Fibroblast of lung (primary cell): ENCODE data around the gene LRRC42. TPM values are rescaled to one million over a fixed set of nuclear protein-coding genes. Genes with fewer than 3 reads are reported as not detected.

Experiments used
- DNase-seq, 2 donors: peaks; one replicate each; pipeline versions ENCODE4 v3.0.0 to v3.0.0-alpha.2; 2010; ENCODE audit warnings: low read depth in 2 of 2
- H2AFZ ChIP-seq: 2 replicates; pipeline ENCODE4 v1.5.1; 2012; ENCODE audit warnings: low read length, control low read depth, inconsistent platforms
- H3K27ac ChIP-seq: 2 replicates; pipeline ENCODE4 v1.5.1; 2011; ENCODE audit warnings: low read length, control low read depth; ENCODE audit not compliant: insufficient read depth
- H3K27me3 ChIP-seq: 2 replicates; pipeline ENCODE4 v1.5.1; 2011; ENCODE audit warnings: mild to moderate bottlenecking, low read length; ENCODE audit not compliant: control insufficient read depth, insufficient read depth
- H3K36me3 ChIP-seq: 2 replicates; pipeline ENCODE4 v1.5.1; 2011; ENCODE audit warnings: low read length; ENCODE audit not compliant: control insufficient read depth, insufficient read depth
- H3K4me1 ChIP-seq: 2 replicates; pipeline ENCODE4 v1.5.1; 2011; ENCODE audit warnings: low read length; ENCODE audit not compliant: control insufficient read depth, insufficient read depth; ENCODE audit errors: extremely low read depth
- H3K4me2 ChIP-seq: 2 replicates; pipeline ENCODE4 v1.5.1; 2011; ENCODE audit warnings: low read length, control low read depth; ENCODE audit not compliant: insufficient read depth; ENCODE audit errors: extremely low read depth
- H3K4me3 ChIP-seq, 4 experiments: fragments of 200-600 bp in 1 of 4; sonication (generic) in 1 of 4; replicated peaks in 1 of 4; 2 replicates each; pipeline ENCODE4 v1.5.1; 2011 to 2016; ENCODE audit warnings: low read length in 4 of 4, low read depth in 3 of 4, mild to moderate bottlenecking in 3 of 4, control low read depth in 2 of 4, inconsistent platforms in 1 of 4, mixed read lengths in 1 of 4; ENCODE audit not compliant: insufficient read depth in 1 of 4; ENCODE audit errors: control extremely low read depth in 1 of 4
- H3K79me2 ChIP-seq: 2 replicates; pipeline ENCODE4 v1.5.1; 2012; ENCODE audit warnings: mild to moderate bottlenecking, low read length, inconsistent platforms; ENCODE audit not compliant: control insufficient read depth, insufficient read depth
- H3K9ac ChIP-seq: 2 replicates; pipeline ENCODE4 v1.5.1; 2011; ENCODE audit warnings: mild to moderate bottlenecking, low read length, control low read depth; ENCODE audit not compliant: insufficient read depth
- H3K9me3 ChIP-seq: 2 replicates; pipeline ENCODE4 v1.5.1; 2012; ENCODE audit warnings: low read depth, low read length; ENCODE audit not compliant: control insufficient read depth, insufficient read depth
- H4K20me1 ChIP-seq: 2 replicates; pipeline ENCODE4 v1.5.1; 2011; ENCODE audit warnings: low read length; ENCODE audit not compliant: control insufficient read depth, insufficient read depth; ENCODE audit errors: extremely low read depth
- EZH2 ChIP-seq: IDR thresholded peaks from 2 replicates; pipeline ENCODE4 v1.5.1; 2012; ENCODE audit warnings: low read length, control low read depth, mild to moderate bottlenecking; ENCODE audit errors: missing control alignments
- polyA plus RNA-seq, 2 donors: library from polyadenylated mRNA; depleted of rRNA in 1 of 2; stranded (reverse) in 1 of 2; unstranded in 1 of 2; fragments of >200 nt; gene quantifications; 2 replicates each; pipeline ENCODE4 v1.2.1, GENCODE V29; 2011 to 2012; ENCODE audit warnings: missing spikeins in 1 of 2
- total RNA-seq: library from RNA; depleted of rRNA; stranded (reverse); fragments of >200 nt; gene quantifications from 2 replicates; pipeline ENCODE4 v1.2.1, GENCODE V29; 2014
- TF ChIP-seq, protein P1 (sequence below), 2 donors: IDR thresholded peaks in 1 of 2; conservative IDR thresholded peaks in 1 of 2; 1 replicate in 1 of 2; 2 replicates in 1 of 2; pipeline ENCODE4 v1.5.1; 2011 to 2012; ENCODE audit warnings: low read length in 2 of 2, control low read depth in 1 of 2, inconsistent platforms in 1 of 2, low read depth in 1 of 2, mild to moderate bottlenecking in 1 of 2

Gene LRRC42
- total and polyA plus RNA-seq, 2 donors (not counting 1 experiment from before 2014, with no cell fraction given): 34.0 to 50.2 TPM

DNA sequence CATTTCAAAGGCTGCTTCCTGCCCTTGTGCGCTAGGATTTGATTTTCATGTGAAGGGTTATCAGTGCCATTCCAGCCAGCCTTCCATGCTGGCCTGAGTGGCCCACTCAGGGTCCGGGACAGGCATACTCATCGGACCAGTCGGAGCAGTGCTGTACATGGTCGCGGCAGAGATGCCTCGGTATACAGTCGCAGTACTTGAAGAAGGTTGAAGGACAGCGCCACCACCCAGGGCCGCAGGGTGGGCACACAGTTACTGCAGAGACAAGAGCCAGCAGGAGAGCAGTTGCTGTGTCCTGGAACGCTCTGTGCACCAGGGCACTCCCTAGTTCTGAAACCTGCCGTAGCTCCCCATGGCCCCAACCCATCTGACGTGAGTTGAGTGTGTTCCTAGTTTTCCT is 62.7 kb downstream of the LRRC42 start:
- H3K4me2 ChIP-seq: no peak overlapping the region
- H3K79me2 ChIP-seq: no peaks in the 10 kb centered on the region
- TF ChIP-seq EZH2: no peak
- TF ChIP-seq, protein P1, sequence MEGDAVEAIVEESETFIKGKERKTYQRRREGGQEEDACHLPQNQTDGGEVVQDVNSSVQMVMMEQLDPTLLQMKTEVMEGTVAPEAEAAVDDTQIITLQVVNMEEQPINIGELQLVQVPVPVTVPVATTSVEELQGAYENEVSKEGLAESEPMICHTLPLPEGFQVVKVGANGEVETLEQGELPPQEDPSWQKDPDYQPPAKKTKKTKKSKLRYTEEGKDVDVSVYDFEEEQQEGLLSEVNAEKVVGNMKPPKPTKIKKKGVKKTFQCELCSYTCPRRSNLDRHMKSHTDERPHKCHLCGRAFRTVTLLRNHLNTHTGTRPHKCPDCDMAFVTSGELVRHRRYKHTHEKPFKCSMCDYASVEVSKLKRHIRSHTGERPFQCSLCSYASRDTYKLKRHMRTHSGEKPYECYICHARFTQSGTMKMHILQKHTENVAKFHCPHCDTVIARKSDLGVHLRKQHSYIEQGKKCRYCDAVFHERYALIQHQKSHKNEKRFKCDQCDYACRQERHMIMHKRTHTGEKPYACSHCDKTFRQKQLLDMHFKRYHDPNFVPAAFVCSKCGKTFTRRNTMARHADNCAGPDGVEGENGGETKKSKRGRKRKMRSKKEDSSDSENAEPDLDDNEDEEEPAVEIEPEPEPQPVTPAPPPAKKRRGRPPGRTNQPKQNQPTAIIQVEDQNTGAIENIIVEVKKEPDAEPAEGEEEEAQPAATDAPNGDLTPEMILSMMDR (conservative IDR thresholded peaks at IDR 0.05 in 1 of 2, IDR thresholded peaks at IDR 0.05 in 1 of 2; ENCODE audit: low read depth in 1 of 2, low read length in 2 of 2): no peak
- H3K4me3 ChIP-seq: no peak overlapping the region
- DNase-seq: no peak
- no peak overlapping the region for H3K9ac ChIP-seq
- H3K36me3 ChIP-seq: no peaks in the 10 kb centered on the region
- no peak overlapping the region for H2AFZ ChIP-seq
- H4K20me1 ChIP-seq: no peaks in the 10 kb centered on the region
- no peak overlapping the region for H3K27ac ChIP-seq
- H3K27me3 ChIP-seq: peaks cover 32% of the 10 kb centered on the region
- H3K4me1 ChIP-seq: no peaks in the 10 kb centered on the region
- no peaks in the 10 kb centered on the region for H3K9me3 ChIP-seq

DNA sequence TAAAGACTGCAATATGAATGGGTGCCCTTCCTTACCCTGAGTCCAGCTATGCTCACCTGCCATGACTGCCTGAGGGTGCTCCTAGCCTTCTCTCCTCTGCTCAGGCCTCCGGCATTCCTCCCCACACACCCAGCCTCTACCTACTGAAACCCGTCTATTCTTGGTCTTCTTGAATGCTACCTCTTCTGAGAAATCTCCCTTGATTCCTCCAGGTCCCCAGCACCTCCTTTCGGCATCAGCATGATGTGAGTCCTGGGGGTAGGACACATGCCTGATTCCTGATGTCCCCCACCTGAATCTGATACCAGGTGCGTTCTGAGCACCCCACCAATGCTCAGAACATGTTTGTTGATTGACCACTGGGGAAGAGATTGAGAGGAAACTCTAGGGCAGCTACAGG is 63.3 kb downstream of the LRRC42 start:
- H3K9me3 ChIP-seq: no peaks in the 10 kb centered on the region
- DNase-seq: no peak
- H3K27me3 ChIP-seq: peaks cover 32% of the 10 kb centered on the region
- no peak overlapping the region for H2AFZ ChIP-seq
- H3K4me1 ChIP-seq: no peaks in the 10 kb centered on the region
- H3K27ac ChIP-seq: no peak overlapping the region
- H3K36me3 ChIP-seq: no peaks in the 10 kb centered on the region
- H4K20me1 ChIP-seq: no peaks in the 10 kb centered on the region
- TF ChIP-seq EZH2: no peak
- TF ChIP-seq, protein P1 (conservative IDR thresholded peaks at IDR 0.05 in 1 of 2, IDR thresholded peaks at IDR 0.05 in 1 of 2; ENCODE audit: low read depth in 1 of 2, low read length in 2 of 2): no peak
- H3K4me3 ChIP-seq: no peak overlapping the region
- H3K4me2 ChIP-seq: no peak overlapping the region
- no peaks in the 10 kb centered on the region for H3K79me2 ChIP-seq
- no peak overlapping the region for H3K9ac ChIP-seq

DNA sequence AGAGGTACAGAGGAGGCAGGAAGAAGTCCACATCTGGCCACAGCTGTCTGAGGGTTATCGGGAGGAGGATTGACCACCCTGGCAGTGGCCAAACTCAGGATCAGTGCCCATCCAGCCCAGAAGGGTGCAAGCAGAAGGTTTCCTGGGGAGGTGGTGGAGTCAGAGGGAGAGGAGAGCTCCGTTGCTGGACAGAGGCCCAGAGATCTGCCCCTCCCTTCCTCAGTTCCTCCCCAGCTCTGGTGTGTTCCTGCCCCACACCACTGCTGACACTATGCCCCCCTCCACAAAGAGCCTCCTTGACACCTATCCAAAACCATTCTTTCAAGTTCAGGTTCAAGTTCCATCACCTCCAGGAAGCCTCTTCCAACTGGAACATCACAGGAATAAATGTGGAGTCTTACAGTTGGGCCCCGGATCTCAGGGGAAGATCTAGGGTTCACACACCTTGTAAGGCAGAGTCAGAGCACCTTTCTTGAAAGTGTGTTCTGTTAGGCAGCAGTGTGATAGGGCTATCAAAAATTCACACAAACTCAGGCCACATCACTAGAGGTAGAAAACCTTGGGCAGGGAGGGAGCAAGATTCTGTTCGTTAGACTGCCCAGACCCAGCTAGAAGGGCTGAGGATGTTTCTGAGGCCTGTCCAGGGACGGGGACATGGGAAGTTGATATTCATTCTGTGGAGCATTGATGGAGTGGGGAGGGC is 64.4 kb downstream of the LRRC42 start:
- Histone ChIP-seq H2AFZ (no peak overlapping the region), H3K4me2 (no peak overlapping the region), H3K9me3 (no peaks in the 10 kb centered on the region), H3K4me3 (no peak overlapping the region), H4K20me1 (no peaks in the 10 kb centered on the region), H3K27ac (no peak overlapping the region), H3K79me2 (no peaks in the 10 kb centered on the region), H3K36me3 (no peaks in the 10 kb centered on the region), H3K9ac (no peak overlapping the region), H3K4me1 (no peaks in the 10 kb centered on the region), H3K27me3 (peaks cover 31% of the 10 kb centered on the region)
- DNase-seq: no peak
- no peak for TF ChIP-seq EZH2
- TF ChIP-seq, protein P1 (conservative IDR thresholded peaks at IDR 0.05 in 1 of 2, IDR thresholded peaks at IDR 0.05 in 1 of 2; ENCODE audit: low read depth in 1 of 2, low read length in 2 of 2): no peak
